Tibial artery (tissue), 4 donors: ENCODE data around the gene KCP.
"Not testable (repeated sequence)": the region's sequence is repeated elsewhere in the genome, so short reads cannot be mapped to it uniquely, and the experiment has no call there.

Source experiments
- DNase-seq, 2 donors: peaks; one replicate each; pipeline ENCODE4 v3.0.0-alpha.2; 2019
- H3K27ac ChIP-seq, 2 donors: fragments of 200-600 bp; sonication (generic) in 1 of 2; 1 replicate in 1 of 2; 2 replicates in 1 of 2; pipeline ENCODE4 v1.5.1; 2018 to 2019; ENCODE audit warnings: mild to moderate bottlenecking in 1 of 2
- H3K27me3 ChIP-seq, 2 donors: fragments of 200-600 bp; sonication (generic) in 1 of 2; one replicate each; pipeline versions ENCODE4 v1.5.1 to v1.6.0; 2016 to 2019
- H3K36me3 ChIP-seq, 3 donors: fragments of 200-600 bp; sonication (generic) in 2 of 3; one replicate each; pipeline ENCODE4 v1.5.1; 2016 to 2019; ENCODE audit warnings: mild to moderate bottlenecking in 2 of 3
- H3K4me1 ChIP-seq, 4 donors: fragments of 200-600 bp; sonication (generic) in 2 of 4; 1 replicate in 3 of 4; 2 replicates in 1 of 4; pipeline ENCODE4 v1.5.1; 2016 to 2019
- H3K4me3 ChIP-seq, 2 donors: fragments of 200-600 bp; sonication (generic) in 1 of 2; 1 replicate in 1 of 2; 2 replicates in 1 of 2; pipeline ENCODE4 v1.5.1; 2018 to 2019; ENCODE audit warnings: mild to moderate bottlenecking in 2 of 2
- H3K9me3 ChIP-seq, 3 donors: fragments of 200-600 bp; sonication (generic) in 1 of 3; one replicate each; pipeline ENCODE4 v1.5.1; 2016 to 2019
- CTCF ChIP-seq, 2 experiments: fragments of 200-600 bp in 1 of 2; fragments of 450-650 bp in 1 of 2; IDR thresholded peaks; one replicate each; pipeline ENCODE4 v1.5.1; 2017 to 2019; ENCODE audit warnings: antibody characterized with exemption in 2 of 2, mild to moderate bottlenecking in 1 of 2, moderate library complexity in 1 of 2
- intact Hi-C: fragments of 100-400 bp; cut with DNase I; formaldehyde crosslinking; loops from one replicate; pipeline ENCODE4 v1.15.0; 2023; ENCODE audit warnings: low total_unique reads

The KCP gene

GRCh38 chr7:128945668-128946366 is 35.3 kb upstream of the KCP start:
- Histone ChIP-seq H3K27ac (no peak overlapping the region), H3K27me3 (peaks cover 0 to 7% of the 10 kb centered on the region in 2 donors), H3K36me3 (peaks cover 0 to 5% (median 0%) of the 10 kb centered on the region in 3 donors), H3K4me1 (no peaks in the 10 kb centered on the region), H3K4me3 (no peak overlapping the region), H3K9me3 (no peaks in the 10 kb centered on the region)
- TF ChIP-seq CTCF (IDR thresholded peaks at IDR 0.05) = no peak
- no peak for DNase-seq
- intact Hi-C loops = no loop called here

- Histone ChIP-seq H3K4me3 (no peak overlapping the region), H3K36me3 (peaks cover 0 to 5% (median 0%) of the 10 kb centered on the region in 3 donors), H3K4me1 (no peaks in the 10 kb centered on the region), H3K27ac (no peak overlapping the region), H3K27me3 (peaks cover 0 to 18% of the 10 kb centered on the region in 2 donors), H3K9me3 (no peaks in the 10 kb centered on the region)
- intact Hi-C loops = no loop called here
- no peak for DNase-seq
- TF ChIP-seq CTCF (IDR thresholded peaks at IDR 0.05) = no peak
Observed at GRCh38 chr7:128944487-128945236, 34.2 kb upstream of the KCP start.

- H3K4me3 ChIP-seq, intact Hi-C loops, H3K9me3 ChIP-seq, H3K27ac ChIP-seq, H3K36me3 ChIP-seq, DNase-seq: not testable (repeated sequence)
- H3K4me1 ChIP-seq = peaks cover 0 to 13% (median 9%) of the 10 kb centered on the region in 4 donors
- peaks cover 0 to 31% of the 10 kb centered on the region in 2 donors for H3K27me3 ChIP-seq
Observed at GRCh38 chr7:128943251-128943650, 32.7 kb upstream of the KCP start.

GRCh38 chr7:128941946-128942526 is 31.5 kb upstream of the KCP start:
- peaks cover 0 to 25% (median 19%) of the 10 kb centered on the region in 4 donors for H3K4me1 ChIP-seq
- H3K4me3 ChIP-seq = no peak overlapping the region
- intact Hi-C loops = no loop called here
- peaks cover 0 to 38% of the 10 kb centered on the region in 2 donors for H3K27me3 ChIP-seq
- H3K36me3 ChIP-seq = no peaks in the 10 kb centered on the region
- TF ChIP-seq CTCF (IDR thresholded peaks at IDR 0.05) = no peak
- no peak for DNase-seq
- H3K9me3 ChIP-seq = no peaks in the 10 kb centered on the region
- H3K27ac ChIP-seq = no peak overlapping the region

GRCh38 chr7:128941323-128941890 is 30.9 kb upstream of the KCP start:
- Histone ChIP-seq H3K4me3 (no peak overlapping the region), H3K27ac (no peak overlapping the region), H3K4me1 (peaks cover 0 to 25% (median 19%) of the 10 kb centered on the region in 4 donors), H3K36me3 (no peaks in the 10 kb centered on the region), H3K9me3 (no peaks in the 10 kb centered on the region), H3K27me3 (peaks cover 0 to 41% of the 10 kb centered on the region in 2 donors)
- no peak for TF ChIP-seq CTCF (IDR thresholded peaks at IDR 0.05)
- intact Hi-C loops = no loop called here
- no peak for DNase-seq
